BE2C (cell line): ENCODE measurements around the gene CDK16.

Experiments used
- DNase-seq: peaks from one replicate; pipeline ENCODE4 v3.0.0-alpha.2; 2020
- H3K27me3 ChIP-seq: fragments of 250-450 bp; sonication (Bioruptor Pico); 2 replicates; pipeline ENCODE4 v1.5.1; 2020; ENCODE audit warnings: mild to moderate bottlenecking
- H3K36me3 ChIP-seq: fragments of 250-450 bp; sonication (Bioruptor Pico); 2 replicates; pipeline ENCODE4 v1.5.1; 2020; ENCODE audit warnings: mild to moderate bottlenecking
- H3K4me1 ChIP-seq: fragments of 250-450 bp; sonication (Bioruptor Pico); 2 replicates; pipeline ENCODE4 v1.5.1; 2020
- H3K4me3 ChIP-seq: 2 replicates; pipeline ENCODE4 v1.5.1; 2011; ENCODE audit warnings: low read depth, low read length
- H3K9me3 ChIP-seq: fragments of 250-450 bp; sonication (Bioruptor Pico); 2 replicates; pipeline ENCODE4 v1.5.1; 2020
- CTCF ChIP-seq: IDR thresholded peaks from 2 replicates; pipeline ENCODE4 v1.5.1; 2012; ENCODE audit warnings: mild to moderate bottlenecking, low read depth, low read length

Gene CDK16

DNA sequence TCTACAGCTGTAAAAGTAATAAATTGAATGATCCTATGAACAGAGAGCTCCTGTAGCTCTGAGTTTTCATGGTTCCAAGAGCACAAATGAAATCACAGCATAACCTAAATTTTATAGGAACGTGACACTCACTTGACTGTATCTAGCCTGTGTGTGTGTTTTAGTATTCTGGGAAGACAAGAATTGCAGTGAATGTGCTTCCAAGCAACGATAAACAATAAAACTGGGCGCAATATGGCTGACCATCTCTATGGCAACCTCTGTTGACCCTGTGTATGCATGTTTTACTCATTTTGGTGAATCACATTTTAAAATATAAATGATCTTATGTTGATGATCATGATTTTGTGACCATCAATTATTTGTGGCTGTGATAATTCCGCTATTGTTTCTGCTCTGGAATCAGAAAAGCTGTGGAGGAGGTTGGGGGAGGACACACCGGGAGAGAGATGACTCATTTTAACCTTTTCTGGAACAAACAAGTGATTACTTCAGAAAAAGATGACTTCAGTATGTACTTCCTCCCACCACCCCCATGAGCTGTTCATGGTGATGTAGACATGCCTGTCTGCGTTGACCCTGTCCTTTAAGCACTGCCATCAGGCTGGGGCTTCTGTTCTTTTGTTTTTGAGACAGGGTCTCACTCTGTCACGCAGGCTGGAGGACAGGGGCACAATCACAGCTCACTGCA, 46.1 kb downstream of the CDK16 start:
- no peak for TF ChIP-seq CTCF
- no peak for DNase-seq
- no peaks in the 10 kb centered on the region for H3K27me3 ChIP-seq

DNA sequence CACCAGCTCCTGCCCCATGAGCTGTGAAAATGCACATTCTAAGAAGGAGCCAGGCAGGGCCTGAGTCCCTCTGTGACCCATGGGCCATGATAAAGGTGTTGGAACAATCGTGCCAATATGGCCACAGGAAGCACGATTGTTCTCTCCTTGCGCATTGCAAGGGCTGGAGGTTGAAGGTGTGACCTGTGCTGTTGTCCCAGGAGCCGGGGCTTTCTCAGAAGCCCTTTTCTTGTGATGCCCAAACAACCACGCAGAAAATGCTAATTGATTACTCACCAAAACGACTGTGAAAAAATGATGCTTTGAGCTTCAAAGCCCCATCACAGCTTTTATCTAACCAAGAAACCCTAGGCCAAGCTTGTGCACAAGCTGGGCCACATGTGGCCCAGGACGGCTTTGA, 48.2 kb downstream of the CDK16 start:
- no peaks in the 10 kb centered on the region for H3K9me3 ChIP-seq
- no peaks in the 10 kb centered on the region for H3K27me3 ChIP-seq
- DNase-seq = no peak
- no peaks in the 10 kb centered on the region for H3K4me1 ChIP-seq
- TF ChIP-seq CTCF = no peak
- H3K4me3 ChIP-seq = no peak overlapping the region
- no peaks in the 10 kb centered on the region for H3K36me3 ChIP-seq

More for the DNA sequence above, 46.1 kb downstream of the CDK16 start:
- H3K4me3 ChIP-seq = no peak overlapping the region
- H3K36me3 ChIP-seq = no peaks in the 10 kb centered on the region
- H3K4me1 ChIP-seq = no peaks in the 10 kb centered on the region
- H3K9me3 ChIP-seq = no peaks in the 10 kb centered on the region

DNA sequence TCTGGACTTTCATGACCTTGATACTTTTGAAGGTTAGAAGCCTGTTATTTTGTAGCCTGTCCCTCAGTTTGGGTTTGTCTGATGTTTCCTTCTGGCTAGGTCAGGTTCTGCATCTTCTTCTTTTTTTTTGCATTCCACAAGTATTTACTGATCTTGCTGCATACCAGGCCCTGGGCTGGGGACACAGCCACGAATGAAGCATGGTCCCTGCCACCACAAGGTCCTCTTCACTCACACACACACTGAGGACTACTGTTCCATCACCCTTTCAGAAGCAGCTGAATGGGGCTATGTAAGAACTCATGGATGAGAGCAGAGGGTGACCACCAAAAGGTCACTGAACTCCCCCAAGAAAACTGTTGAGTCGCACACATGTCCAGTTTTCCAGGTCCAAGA, 53.5 kb downstream of the CDK16 start:
- no peak for TF ChIP-seq CTCF
- H3K4me1 ChIP-seq = no peaks in the 10 kb centered on the region
- no peaks in the 10 kb centered on the region for H3K36me3 ChIP-seq
- H3K9me3 ChIP-seq = no peaks in the 10 kb centered on the region
- H3K27me3 ChIP-seq = no peaks in the 10 kb centered on the region
- no peak for DNase-seq
- no peak overlapping the region for H3K4me3 ChIP-seq

- H3K27me3 ChIP-seq = no peaks in the 10 kb centered on the region
- H3K4me3 ChIP-seq = no peak overlapping the region
- DNase-seq = no peak
- no peaks in the 10 kb centered on the region for H3K9me3 ChIP-seq
- no peaks in the 10 kb centered on the region for H3K4me1 ChIP-seq
- no peaks in the 10 kb centered on the region for H3K36me3 ChIP-seq
- TF ChIP-seq CTCF = no peak
These were observed 54.7 kb downstream of the CDK16 start for GRCh38 chrX:47273011-47273730.

DNA sequence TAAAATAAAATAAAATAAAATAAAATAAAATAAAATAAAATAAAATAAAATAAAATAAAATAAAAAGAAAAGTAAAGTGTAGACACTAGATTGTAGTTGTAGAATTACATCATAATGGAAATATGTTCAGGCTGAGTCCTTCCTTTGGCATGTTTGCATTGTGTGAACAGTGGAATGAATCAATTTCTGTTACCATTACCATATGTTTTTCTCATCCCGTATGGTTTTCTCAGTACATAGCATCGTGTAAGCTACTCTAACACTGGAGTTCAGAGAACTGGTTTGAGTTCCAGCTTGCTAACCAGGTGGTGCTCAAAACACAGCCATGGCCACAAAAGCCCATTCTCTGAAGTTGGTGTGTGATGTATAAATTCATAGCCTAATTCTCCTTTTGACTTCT, 60.2 kb downstream of the CDK16 start:
- no peak for TF ChIP-seq CTCF
- no peak for DNase-seq

More for the DNA sequence above, 60.2 kb downstream of the CDK16 start:
- Histone ChIP-seq H3K27me3 (no peaks in the 10 kb centered on the region), H3K9me3 (no peaks in the 10 kb centered on the region), H3K4me3 (no peak overlapping the region), H3K36me3 (no peaks in the 10 kb centered on the region), H3K4me1 (no peaks in the 10 kb centered on the region)
